ENCODE data around the gene KRT35.
"Not testable (repeated sequence)": the region's sequence is repeated elsewhere in the genome, so short reads cannot be mapped to it uniquely, and the experiment has no call there.

Gene KRT35

GRCh38 chr17:41463746-41464145, 17.2 kb downstream of the KRT35 start:
- DNase-seq (ENCODE audit: insufficient read length, low spot score) = no peak
- FAIRE-seq = peak; percentile 16

GRCh38 chr17:41462705-41463104, 18.2 kb downstream of the KRT35 start:
- DNase-seq (ENCODE audit: insufficient read length, low spot score) (no peak), FAIRE-seq (no peak)

DNA sequence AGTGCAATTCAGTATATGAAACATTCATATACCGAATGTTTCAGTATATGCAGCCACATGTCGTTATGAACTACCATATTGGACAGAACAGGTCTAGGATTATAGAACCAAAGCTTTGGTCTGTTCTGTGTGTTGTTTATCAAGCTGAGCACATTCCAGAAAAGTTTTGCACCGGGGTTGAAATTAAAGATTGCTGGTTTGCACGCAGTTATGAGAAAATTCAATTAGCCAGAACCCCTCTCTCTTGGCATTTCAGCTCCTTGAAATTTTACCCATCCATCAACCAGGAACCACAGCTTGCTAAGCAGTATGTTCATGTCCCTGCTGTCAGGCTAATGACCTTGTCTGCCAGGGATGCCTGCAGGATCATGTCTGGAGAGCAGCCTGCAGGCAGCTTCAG, 23.3 kb downstream of the KRT35 start:
- FAIRE-seq (no peak), DNase-seq (ENCODE audit: insufficient read length, low spot score) (no peak)

DNA sequence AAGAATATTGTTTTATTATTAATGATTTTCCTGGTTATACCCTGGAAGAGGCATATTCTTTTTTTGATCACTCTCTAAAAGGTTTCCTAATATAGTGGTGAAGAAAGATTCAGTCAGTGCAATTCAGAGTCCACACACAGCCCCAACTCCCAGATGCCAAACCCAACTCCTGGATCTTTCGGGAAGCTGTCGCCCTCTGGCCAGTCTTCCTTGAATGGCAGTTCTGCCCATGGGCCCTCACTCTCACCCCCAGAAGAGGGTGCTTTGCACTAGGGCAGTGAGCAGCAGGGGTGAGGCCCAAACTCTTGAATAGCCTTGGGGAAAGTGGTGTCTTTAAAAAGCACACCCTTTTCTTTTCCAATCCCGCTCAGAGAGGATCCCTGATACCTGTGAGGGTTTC, 24.7 kb downstream of the KRT35 start:
- DNase-seq (ENCODE audit: insufficient read length, low spot score) (no peak), FAIRE-seq (no peak)

DNA sequence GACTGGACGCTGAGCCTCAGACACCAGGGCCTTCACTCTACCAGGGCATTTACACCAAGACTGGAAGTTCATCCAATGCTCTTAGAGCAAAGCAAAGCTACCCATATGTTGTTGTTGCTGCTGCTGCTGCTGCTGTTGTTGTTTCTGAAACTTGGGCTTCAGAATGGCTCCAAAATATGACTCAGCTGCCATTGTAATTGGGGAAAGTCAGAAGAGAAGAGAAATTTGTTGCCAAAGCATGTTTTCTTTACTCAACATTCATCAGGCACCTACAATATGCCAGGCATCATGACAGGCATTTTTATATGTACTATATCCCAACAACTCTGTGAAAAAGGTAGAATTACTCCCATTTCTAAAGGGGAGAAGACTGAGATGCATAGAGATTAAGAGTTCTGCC, 25.7 kb downstream of the KRT35 start:
- no peak for FAIRE-seq
- DNase-seq (ENCODE audit: insufficient read length, low spot score) = no peak

- DNase-seq (ENCODE audit: insufficient read length, low spot score) (no peak), FAIRE-seq (no peak)
Observed at GRCh38 chr17:41453066-41453465, 27.9 kb downstream of the KRT35 start.

DNA sequence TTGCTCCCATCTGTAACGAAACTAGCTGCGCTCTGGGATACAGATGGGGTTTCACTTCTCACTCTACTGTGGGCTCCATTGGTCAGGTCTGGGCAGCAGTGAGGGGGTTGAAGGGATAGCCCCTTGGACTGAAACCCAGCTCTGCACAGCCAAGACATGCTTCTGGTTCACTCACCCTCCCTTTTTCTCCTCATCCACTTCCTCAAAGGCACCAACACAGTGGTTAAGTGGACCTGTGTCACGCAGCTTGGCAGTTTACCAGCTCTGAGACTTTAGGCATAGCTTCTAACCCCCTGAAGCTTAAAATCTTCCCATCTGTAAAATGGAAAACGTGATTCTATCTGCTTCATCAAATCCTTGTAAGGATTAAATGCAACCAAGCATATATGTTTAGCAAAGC, 28.7 kb downstream of the KRT35 start:
- no peak for DNase-seq (ENCODE audit: insufficient read length, low spot score)
- no peak for FAIRE-seq

- FAIRE-seq (no peak), DNase-seq (ENCODE audit: insufficient read length, low spot score) (no peak)
Observed at GRCh38 chr17:41451154-41451728, 29.7 kb downstream of the KRT35 start.

DNA sequence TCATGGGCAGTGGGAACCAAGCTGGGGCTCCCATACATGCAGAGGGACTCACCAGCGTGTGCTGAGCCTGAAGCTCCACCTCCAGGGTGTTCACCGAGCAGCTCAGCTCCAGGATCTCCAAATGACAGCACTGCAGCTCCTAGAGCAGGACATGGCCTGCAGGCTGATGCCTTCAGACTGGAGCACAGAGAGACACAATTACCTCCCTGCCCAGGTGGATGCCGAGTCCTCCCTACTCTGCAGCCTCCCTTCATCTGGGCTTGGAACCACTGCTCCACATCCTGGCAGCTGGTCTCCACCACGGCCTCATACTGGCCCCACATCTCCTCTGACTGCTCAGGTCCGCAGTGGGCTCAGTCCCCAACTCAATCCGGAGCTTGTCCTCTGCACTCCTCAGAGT, 31.9 kb downstream of the KRT35 start:
- DNase-seq (ENCODE audit: insufficient read length, low spot score) = no peak
- FAIRE-seq = no peak

- FAIRE-seq = no peak
Observed at GRCh38 chr17:41448506-41448905, 32.4 kb downstream of the KRT35 start.

DNA sequence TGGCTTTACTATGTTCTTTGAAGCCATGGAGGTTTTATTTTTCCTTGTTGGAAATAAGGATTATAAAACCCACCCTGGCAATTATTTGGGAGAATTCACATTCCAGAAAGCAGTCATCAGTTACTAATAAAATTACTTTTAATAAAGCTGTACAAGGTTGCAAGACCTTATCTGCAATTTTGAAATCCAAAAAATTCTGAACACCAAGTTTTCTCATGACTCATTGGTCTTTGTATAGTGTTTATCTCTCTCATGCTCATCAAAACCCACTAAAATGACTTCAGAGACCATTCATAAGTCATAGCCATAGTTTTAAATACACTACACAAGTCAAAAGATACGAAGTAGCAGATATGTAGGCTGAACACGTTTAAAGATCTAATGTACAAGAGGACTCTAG, 34.1 kb downstream of the KRT35 start:
- DNase-seq (ENCODE audit: insufficient read length, low spot score) (no peak), FAIRE-seq (no peak)

More at GRCh38 chr17:41448506-41448905, 32.4 kb downstream of the KRT35 start:
- no peak for DNase-seq (ENCODE audit: insufficient read length, low spot score)

DNA sequence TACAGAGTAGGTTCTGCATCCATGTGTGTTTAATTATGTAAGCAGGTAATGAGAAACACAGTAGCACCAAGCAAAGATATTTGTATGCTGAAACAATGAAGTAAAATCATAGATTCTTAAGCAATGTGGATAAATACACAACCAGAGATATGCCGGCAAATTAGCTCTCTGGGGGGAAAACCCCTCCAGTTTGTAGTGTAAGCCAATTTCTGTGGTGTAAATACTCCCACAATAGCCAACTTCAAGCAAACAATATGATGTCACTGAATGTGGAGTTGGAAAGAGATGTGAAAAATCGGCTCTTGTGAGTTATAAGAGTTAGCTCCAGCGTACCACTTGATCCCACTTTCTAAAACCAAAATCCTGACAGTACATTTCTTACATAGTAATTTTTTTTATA, 36.3 kb downstream of the KRT35 start:
- no peak for FAIRE-seq

GRCh38 chr17:41444186-41444585, 36.8 kb downstream of the KRT35 start:
- FAIRE-seq (peak; percentile 28), DNase-seq (ENCODE audit: insufficient read length, low spot score) (no peak)

More for the DNA sequence above, 36.3 kb downstream of the KRT35 start:
- no peak for DNase-seq (ENCODE audit: insufficient read length, low spot score)

DNA sequence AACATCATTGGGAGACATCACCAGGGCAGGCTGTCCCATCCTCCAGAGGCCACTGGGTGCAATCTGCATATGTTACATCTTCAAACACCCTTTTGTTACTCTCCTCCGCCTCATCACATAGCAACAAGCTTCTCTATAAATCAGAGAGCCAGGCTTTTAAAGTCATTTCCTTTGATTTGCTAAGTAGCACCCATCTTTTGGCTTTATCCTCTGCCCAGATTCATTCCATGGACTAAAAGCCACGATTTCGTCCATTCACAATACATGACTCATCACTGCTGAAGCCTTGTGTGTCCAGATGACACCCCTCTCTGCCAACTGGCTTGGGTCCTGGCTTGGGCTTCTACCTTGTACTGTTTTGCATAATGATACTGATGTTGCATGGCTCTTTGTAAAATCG, 38.2 kb downstream of the KRT35 start:
- DNase-seq (ENCODE audit: insufficient read length, low spot score) (peak; percentile 45), FAIRE-seq (peak; percentile 46)

DNA sequence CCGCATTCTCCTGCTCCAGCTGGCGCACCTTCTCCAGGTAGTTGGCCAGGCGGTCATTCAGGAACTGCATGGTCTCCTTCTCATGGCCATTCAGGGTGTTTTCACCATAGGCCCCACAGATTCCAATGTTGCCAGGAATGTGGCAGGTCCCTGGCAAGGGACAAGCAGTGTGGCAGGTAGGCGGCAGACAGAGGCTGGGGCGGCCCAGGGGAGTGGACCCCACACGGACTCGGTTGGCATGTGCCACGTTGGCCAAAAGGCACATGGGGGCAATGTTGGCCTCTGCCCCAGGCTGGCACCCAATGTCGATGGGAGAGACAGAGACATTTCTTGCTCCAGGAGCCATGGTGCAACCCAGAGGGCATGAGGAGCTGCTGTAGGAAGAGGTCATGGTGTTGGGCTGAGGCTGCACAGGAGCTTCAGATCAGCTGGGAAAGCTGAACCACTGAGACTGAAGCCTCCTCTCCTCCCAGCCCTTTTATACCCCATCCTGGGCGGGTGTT, 40.4 kb downstream of the KRT35 start, which contains the start of gene KRT38:
TSS of gene KRT38 (minus strand) at position 453 of the 503 bp plus-strand sequence. CDS start at position 391, 62 bp downstream.
- peak; percentile 83 for FAIRE-seq
- no peak for DNase-seq (ENCODE audit: insufficient read length, low spot score)

GRCh38 chr17:41439375-41439774, 41.6 kb downstream of the KRT35 start:
- FAIRE-seq (no peak), DNase-seq (ENCODE audit: insufficient read length, low spot score) (no peak)

DNA sequence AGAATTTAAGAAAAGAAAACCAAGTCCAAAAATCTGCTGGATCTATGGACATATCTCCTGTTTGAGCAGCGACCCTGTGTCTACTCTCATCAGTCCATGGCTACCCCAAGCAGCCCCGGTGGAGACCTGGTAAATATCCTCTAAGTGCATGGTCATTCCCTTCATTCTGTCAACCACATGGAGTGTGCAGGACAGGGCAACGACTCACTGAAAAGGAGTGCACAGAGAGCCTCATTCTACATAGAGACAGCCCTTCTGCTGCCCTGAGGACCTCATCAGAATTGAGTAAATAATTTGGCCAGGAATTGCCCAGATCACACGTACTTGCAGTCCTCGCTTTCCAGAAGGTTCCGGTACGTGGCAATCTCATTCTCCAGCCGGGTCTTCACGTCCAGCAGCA, 43.2 kb downstream of the KRT35 start:
- FAIRE-seq = peak; percentile 20
- DNase-seq (ENCODE audit: insufficient read length, low spot score) = no peak

- FAIRE-seq (no peak), DNase-seq (ENCODE audit: insufficient read length, low spot score) (no peak)
Observed at GRCh38 chr17:41437254-41437653, 43.7 kb downstream of the KRT35 start.

DNA sequence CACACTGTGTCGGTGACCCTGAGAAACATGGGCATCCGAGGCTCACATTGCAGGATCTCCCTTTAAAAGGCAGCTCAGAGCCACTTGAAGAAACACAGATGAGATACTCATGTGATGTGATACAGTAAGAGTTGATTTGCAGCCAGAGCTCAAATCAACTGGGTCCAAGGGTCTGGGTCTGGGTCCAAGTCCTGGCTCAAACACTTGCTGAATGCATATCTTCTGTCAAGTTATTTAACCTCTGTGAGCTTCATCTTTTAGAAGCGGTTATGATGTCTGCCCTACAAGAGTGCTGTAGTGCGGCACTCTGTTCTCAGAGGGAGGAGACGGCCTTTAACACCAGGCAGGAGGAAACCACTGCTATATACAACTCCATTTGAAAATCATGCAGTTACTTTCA, 46.5 kb downstream of the KRT35 start:
- FAIRE-seq (peak; percentile 4), DNase-seq (ENCODE audit: insufficient read length, low spot score) (no peak)

DNA sequence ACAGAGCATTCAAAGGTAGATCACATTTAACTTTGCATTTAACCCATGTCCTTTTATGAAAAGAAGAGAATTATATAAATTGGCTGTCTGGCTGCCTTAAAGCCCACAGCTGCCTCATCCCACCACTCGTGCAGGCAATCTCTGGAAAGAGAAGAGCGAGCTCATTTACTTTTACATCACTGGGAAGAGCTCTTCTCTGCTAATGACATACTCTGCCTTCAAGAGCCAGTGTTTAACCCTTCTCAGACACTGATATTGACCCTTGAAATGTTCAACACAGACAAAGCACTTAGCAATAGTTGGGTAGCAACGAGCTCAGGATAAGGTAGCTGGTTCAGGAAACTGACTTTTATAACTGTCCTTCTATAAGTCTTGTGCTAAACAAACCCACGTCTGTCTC, 46.9 kb downstream of the KRT35 start:
- DNase-seq (ENCODE audit: insufficient read length, low spot score) = no peak
- FAIRE-seq = no peak

DNA sequence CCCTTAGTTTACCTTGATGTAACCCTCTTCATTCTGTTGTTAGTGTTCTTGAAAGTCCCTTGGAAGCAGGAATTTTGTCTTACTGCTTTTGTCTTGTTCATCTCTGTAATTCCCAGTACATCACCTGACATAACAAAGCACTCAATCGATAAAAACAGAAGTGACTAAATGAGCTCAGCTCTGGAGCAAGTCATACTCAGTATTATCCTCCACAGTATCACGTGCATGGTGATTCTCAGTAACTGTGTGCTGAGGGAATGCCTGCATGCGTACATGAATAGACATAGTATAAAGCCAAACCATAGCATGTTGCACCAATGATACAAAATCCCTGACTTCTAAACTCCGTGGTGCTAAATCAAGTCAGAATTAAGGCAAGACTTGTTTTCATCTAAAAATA, 47.4 kb downstream of the KRT35 start:
- DNase-seq (ENCODE audit: insufficient read length, low spot score) (no peak), FAIRE-seq (no peak)

GRCh38 chr17:41430376-41430775, 50.6 kb downstream of the KRT35 start:
- not testable (repeated sequence) for FAIRE-seq; DNase-seq (ENCODE audit: insufficient read length, low spot score)

DNA sequence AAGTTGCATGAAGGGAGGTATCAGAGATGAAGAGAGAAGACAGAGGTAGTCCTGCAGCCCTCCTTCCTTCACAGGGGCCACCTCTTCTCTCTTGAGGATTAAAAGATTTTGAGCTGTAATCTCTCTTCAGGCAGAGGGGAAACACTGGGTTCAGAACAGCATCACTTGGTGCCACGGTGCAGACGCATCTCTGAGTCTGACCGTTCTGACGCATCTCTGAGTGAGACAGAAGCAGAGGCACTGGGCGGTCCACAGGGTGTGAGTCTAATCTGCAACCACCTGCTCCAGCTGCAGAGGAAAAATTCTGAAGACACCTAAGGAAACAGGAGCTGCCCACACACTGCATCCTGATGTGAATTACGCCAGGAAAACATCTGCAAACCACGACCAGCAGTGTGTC, 51.3 kb downstream of the KRT35 start:
- FAIRE-seq (peak; percentile 63), DNase-seq (ENCODE audit: insufficient read length, low spot score) (no peak)

Data from HTR-8/SVneo (cell line).